Spinal cord (tissue), 10 donors: ENCODE data around the gene ADGRV1. TPM values are rescaled to one million over a fixed set of nuclear protein-coding genes. Genes with fewer than 3 reads are reported as not detected.
A peak's percentile ranks its signal among the peaks of the same experiment; 100 is the strongest.

ENCODE experiments used
- DNase-seq, 6 donors: peaks; one replicate each; pipeline versions ENCODE4 v3.0.0 to v3.0.0-alpha.2; 2013 to 2015; ENCODE audit warnings: low spot score in 6 of 6, low read depth in 4 of 6
- H3K27ac ChIP-seq: one replicate; pipeline ENCODE4 v1.5.1; 2013; ENCODE audit warnings: low read depth, low read length, control low read depth
- H3K27me3 ChIP-seq: one replicate; pipeline ENCODE4 v1.6.1; 2013; ENCODE audit warnings: low read length; ENCODE audit not compliant: control insufficient read depth, insufficient read depth
- H3K36me3 ChIP-seq: one replicate; pipeline ENCODE4 v1.6.1; 2013; ENCODE audit warnings: low read length; ENCODE audit not compliant: control insufficient read depth, insufficient read depth
- H3K4me1 ChIP-seq: one replicate; pipeline ENCODE4 v1.6.1; 2013; ENCODE audit warnings: low read length; ENCODE audit not compliant: control insufficient read depth, insufficient read depth
- H3K4me3 ChIP-seq: one replicate; pipeline ENCODE4 v1.5.1; 2013; ENCODE audit warnings: low read depth, low read length, control low read depth
- H3K9me3 ChIP-seq: one replicate; pipeline ENCODE4 v1.6.1; 2013; ENCODE audit warnings: low read length; ENCODE audit not compliant: control insufficient read depth, insufficient read depth
- WGBS: methylation state at CpG from one replicate; pipeline ENCODE4 v1.1.5; 2013; ENCODE audit warnings: missing lambda C conversion rate; ENCODE audit not compliant: insufficient coverage; 5-methylcytosine and 5-hydroxymethylcytosine counted together
- polyA plus RNA-seq, 2 donors: library from polyadenylated mRNA; unstranded; fragments of 120-200 nt; gene quantifications; one replicate each; pipeline ENCODE4 v1.2.1, GENCODE V29; 2013; ENCODE audit not compliant: insufficient read length in 2 of 2
- total RNA-seq, 2 donors: library from RNA; depleted of rRNA in 1 of 2; stranded (reverse); fragments of 120-200 nt in 1 of 2; fragments of >200 nt in 1 of 2; gene quantifications; one replicate each; pipeline versions ENCODE4 v1.2.3 to v1.2.4, GENCODE V29; 2013 to 2014
- donor health status: healthy.

ADGRV1 gene
- total and polyA plus RNA-seq, 4 donors, result 72.0 to 180 (median 108) TPM

- Histone ChIP-seq H3K36me3 (no peaks in the 10 kb centered on the region), H3K4me3 (no peak overlapping the region)
These were observed 425.1 kb downstream of the ADGRV1 start for GRCh38 chr5:90983711-90984124.

DNA sequence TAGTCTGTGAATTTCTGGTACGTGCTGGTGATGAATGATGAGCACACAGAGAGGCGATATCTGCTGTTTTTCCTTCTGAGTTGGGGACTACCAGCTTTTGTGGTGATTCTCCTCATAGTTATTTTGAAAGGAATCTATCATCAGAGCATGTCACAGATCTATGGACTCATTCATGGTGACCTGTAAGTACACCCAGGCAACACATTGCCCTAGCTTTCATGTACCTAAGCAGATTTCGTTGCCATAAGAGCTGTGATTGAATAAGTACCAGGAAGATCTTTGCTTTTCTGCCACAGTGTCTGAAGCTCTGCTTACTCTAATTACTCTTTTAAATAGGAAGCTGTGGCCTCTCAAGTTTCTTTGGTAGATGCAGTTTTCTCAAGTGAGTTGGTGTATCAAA lies 426.7 kb downstream of the ADGRV1 start:
- Histone ChIP-seq H3K27me3 (no peaks in the 10 kb centered on the region), H3K4me1 (no peaks in the 10 kb centered on the region), H3K27ac (no peak overlapping the region), H3K36me3 (no peaks in the 10 kb centered on the region), H3K4me3 (no peak overlapping the region), H3K9me3 (no peaks in the 10 kb centered on the region)
- DNase-seq, result no peak
- 71% methylated on average over 1 of the region's 3 CpGs for WGBS

More at GRCh38 chr5:90983711-90984124, 425.1 kb downstream of the ADGRV1 start:
- no peaks in the 10 kb centered on the region for H3K9me3 ChIP-seq
- no peaks in the 10 kb centered on the region for H3K27me3 ChIP-seq
- H3K27ac ChIP-seq, result no peak overlapping the region
- DNase-seq, result no peak
- no peaks in the 10 kb centered on the region for H3K4me1 ChIP-seq

GRCh38 chr5:90987726-90988125 lies 429.1 kb downstream of the ADGRV1 start:
- WGBS, result no CpG with 5 or more reads among the region's 4 CpGs
- no peaks in the 10 kb centered on the region for H3K27me3 ChIP-seq
- DNase-seq, result peak in 1 of 6 donors; percentile 41
- H3K4me1 ChIP-seq, result no peaks in the 10 kb centered on the region
- no peak overlapping the region for H3K27ac ChIP-seq
- no peaks in the 10 kb centered on the region for H3K9me3 ChIP-seq
- H3K4me3 ChIP-seq, result no peak overlapping the region
- H3K36me3 ChIP-seq, result no peaks in the 10 kb centered on the region

DNA sequence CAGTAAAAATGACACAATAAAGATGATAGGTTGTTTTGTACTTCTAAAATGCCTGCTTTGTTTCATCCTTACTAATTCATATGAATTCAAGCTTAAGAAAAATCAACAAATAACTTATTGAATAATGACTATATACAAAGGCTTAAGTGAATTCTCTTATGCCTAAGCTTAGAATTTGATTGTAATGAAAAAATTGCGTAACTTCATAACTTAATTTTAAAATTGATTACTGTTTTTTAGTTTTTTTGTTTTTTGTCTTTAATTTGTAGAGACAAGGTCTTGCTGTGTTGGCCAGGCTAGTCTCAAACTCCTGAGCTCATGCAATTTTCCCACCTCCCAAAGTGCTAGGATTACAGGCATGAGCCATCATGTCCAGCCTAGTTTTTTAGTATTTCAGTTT lies 432.6 kb downstream of the ADGRV1 start:
- WGBS, result no CpG with 5 or more reads among the region's 1 CpG

DNA sequence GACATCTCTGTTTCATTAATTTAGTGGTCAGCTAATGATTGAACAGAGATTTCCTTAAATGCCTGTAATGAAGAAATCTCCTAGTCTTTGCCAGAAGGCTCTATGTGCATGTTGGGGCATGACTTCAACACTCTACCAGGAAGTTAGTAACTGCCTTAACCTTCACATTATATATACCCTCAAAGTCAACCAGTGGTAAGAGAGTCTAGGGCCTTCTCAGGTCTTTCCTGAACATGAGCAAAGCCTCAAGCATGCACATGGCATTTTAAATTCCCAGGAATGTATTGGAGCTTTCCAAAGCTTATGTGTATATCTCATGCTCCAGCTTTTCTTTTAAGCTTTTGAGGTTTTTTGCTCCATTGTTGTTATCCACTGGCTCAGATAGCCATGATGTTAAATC lies 436.2 kb downstream of the ADGRV1 start:
- Histone ChIP-seq H3K27me3 (no peaks in the 10 kb centered on the region), H3K27ac (no peak overlapping the region), H3K4me3 (no peak overlapping the region), H3K9me3 (peaks cover 2% of the 10 kb centered on the region), H3K4me1 (no peaks in the 10 kb centered on the region), H3K36me3 (no peaks in the 10 kb centered on the region)
- DNase-seq, result no peak

More for the DNA sequence above, 432.6 kb downstream of the ADGRV1 start:
- H3K4me3 ChIP-seq, result no peak overlapping the region
- DNase-seq, result no peak
- H3K36me3 ChIP-seq, result no peaks in the 10 kb centered on the region
- H3K27me3 ChIP-seq, result no peaks in the 10 kb centered on the region
- H3K27ac ChIP-seq, result no peak overlapping the region
- H3K9me3 ChIP-seq, result peaks cover 2% of the 10 kb centered on the region
- no peaks in the 10 kb centered on the region for H3K4me1 ChIP-seq

DNA sequence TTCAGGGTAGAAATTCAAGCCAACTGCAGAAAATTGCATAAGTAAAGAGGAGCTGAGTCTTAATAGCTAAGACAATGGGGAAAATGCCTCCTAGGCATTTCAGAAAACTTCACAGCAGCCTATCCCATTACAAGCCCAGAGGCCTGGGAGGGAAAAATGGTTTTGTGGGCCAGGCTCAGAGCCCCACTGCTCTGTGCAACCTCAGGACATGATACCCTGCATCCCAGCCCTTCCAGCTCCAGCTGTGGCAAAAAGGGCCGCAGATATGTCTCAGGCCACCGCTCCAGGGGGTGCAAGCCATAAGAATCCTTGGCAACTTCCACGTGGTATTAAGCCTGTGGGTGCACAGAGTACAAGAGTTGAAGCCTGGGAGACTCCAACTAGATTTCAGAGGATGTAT lies 437.5 kb downstream of the ADGRV1 start:
- WGBS, result 97% methylated on average over 3 of the region's 3 CpGs
- Histone ChIP-seq H3K27me3 (no peaks in the 10 kb centered on the region), H3K4me1 (no peaks in the 10 kb centered on the region), H3K4me3 (no peak overlapping the region), H3K36me3 (no peaks in the 10 kb centered on the region), H3K27ac (no peak overlapping the region), H3K9me3 (peaks cover 2% of the 10 kb centered on the region)
- DNase-seq, result no peak

DNA sequence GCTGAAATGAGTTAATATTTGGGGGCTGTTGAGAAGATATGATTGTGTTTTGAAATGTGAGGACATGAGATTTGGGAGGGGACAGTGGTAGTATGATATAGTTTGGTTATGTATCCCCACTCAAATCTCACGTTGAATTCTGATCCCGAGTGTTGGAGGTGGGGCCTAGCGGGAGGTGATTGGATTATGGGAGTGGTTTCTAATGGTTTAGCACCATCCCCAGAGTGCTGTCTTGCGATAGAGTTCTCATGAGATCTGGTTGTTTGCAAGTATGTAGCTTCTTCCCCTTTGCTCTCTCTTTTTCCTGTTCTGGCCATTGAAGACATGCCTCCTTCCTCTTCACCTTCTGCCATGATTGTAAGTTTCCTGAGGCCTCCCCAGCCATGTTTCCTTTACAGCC lies 438.5 kb downstream of the ADGRV1 start:
- H3K27me3 ChIP-seq, result no peaks in the 10 kb centered on the region
- H3K27ac ChIP-seq, result no peak overlapping the region
- H3K4me3 ChIP-seq, result no peak overlapping the region
- H3K36me3 ChIP-seq, result no peaks in the 10 kb centered on the region
- WGBS, result no CpG with 5 or more reads among the region's 4 CpGs
- no peak for DNase-seq
- peaks cover 2% of the 10 kb centered on the region for H3K9me3 ChIP-seq
- H3K4me1 ChIP-seq, result no peaks in the 10 kb centered on the region

DNA sequence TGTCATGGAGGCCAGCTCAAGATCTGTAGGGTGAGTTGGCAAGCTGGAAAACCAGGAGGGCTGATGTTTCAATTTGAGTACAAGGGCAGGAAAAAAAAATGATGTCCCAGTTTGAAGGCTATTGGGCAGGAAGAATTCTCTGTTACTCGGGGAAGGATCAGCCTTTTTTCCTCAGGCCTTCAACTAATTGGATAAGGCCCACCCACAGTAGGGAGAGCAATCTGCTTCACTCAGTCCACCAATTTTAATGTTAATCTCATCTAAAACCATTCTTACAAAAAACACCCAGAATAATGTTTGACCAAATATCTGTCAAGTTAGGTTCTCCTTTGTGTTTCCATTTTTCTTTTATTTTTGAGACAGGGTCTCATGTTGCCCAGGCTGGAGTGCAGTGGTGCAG lies 442.1 kb downstream of the ADGRV1 start:
- DNase-seq, result no peak
- WGBS, result no CpG with 5 or more reads among the region's 1 CpG
- H3K4me1 ChIP-seq, result no peaks in the 10 kb centered on the region
- H3K4me3 ChIP-seq, result no peak overlapping the region
- H3K27ac ChIP-seq, result no peak overlapping the region
- no peaks in the 10 kb centered on the region for H3K9me3 ChIP-seq
- no peaks in the 10 kb centered on the region for H3K36me3 ChIP-seq
- H3K27me3 ChIP-seq, result no peaks in the 10 kb centered on the region

GRCh38 chr5:91006713-91007112 lies 448.1 kb downstream of the ADGRV1 start:
- Histone ChIP-seq H3K27ac (no peak overlapping the region), H3K27me3 (no peaks in the 10 kb centered on the region), H3K4me1 (no peaks in the 10 kb centered on the region), H3K36me3 (no peaks in the 10 kb centered on the region), H3K4me3 (no peak overlapping the region), H3K9me3 (no peaks in the 10 kb centered on the region)
- WGBS, result no CpG with 5 or more reads among the region's 2 CpGs
- DNase-seq, result no peak

DNA sequence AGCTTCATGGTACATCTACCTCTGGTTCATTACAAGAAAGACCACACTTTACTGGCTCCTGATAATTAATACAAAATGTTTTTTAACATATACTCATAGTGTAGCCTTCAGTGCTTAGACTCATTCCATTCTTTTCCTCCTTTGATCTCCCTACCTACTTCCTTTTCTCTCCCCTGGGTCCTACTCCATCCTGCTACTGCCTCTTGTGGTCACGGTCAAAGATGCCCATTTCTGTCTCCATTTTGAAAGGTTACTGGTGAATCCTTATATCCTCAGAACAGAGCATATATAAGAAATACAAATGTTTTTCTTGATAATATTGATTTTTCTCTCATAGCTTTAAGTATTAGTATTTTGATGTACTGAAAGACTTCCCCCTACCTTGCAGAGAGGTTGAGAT lies 448.7 kb downstream of the ADGRV1 start:
- Histone ChIP-seq H3K9me3 (no peaks in the 10 kb centered on the region), H3K36me3 (no peaks in the 10 kb centered on the region), H3K4me3 (no peak overlapping the region), H3K27me3 (no peaks in the 10 kb centered on the region), H3K27ac (no peak overlapping the region), H3K4me1 (no peaks in the 10 kb centered on the region)
- no CpG with 5 or more reads among the region's 1 CpG for WGBS
- DNase-seq, result no peak
